Measurements from ENCODE around the gene NCAPH2. TPM values are rescaled to one million over a fixed set of nuclear protein-coding genes. Genes with fewer than 3 reads are reported as not detected.

NCAPH2 gene
- polyA plus RNA-seq (2011; rRNA removed) (10.4 and 13.2 TPM in 2 replicates), polyA minus RNA-seq (2011; rRNA and poly(A)+ RNA removed) (17.6 and 19.2 TPM in 2 replicates)

DNA sequence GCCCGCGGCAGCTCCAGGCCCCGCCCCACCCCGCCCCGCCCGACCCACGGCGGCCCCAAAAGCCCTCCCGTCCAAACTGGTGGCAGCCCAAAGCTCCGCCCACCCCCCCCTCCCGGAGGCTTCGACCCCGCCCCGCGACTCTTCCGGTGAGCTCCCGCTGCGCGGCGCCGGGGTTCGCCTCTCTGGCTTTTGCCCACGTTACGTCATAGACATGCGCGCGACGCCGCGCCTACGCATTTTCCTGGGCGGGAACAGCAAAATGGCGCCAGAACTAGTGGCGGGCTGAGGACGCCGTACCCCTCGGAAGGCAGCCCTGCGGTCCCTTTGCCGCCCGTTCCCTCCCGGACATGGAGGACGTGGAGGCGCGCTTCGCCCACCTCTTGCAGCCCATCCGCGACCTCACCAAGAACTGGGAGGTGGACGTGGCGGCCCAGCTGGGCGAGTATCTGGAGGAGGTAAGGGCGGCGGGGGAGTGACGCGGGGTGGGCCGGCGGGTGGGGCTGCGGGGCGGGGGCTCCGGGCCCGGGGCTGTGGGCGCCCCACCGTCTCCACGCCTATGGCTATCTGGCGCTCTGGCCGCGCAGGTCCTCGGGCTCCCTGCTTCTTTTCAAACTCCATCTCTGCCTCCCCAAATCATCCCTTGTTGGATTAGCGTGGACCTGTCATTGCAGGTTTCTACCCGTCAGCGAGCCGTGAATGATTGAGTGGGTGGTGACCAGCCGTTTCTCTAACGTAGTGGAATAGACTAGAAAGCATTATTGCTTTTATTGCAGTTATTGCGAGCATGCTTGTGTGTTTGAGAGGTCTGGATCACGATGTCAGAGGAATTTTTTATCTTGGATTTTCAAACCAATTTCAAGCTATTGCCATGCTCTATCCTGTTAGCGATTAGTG is at the start of gene NCAPH2:
NCAPH2 (plus strand) TSS at position 234 of the 894 bp plus-strand sequence; CDS start at position 348, 114 bp downstream.
- Histone ChIP-seq H3K27ac (ENCODE audit: low read depth, low read length) (peak within 1 kb of the TSS; percentile 68), H3K4me3 (ENCODE audit: low read depth, low read length) (peak within 1 kb of the TSS; percentile 99), H3K27me3 (ENCODE audit: control insufficient read depth, insufficient read depth, low read length) (no peaks in the 10 kb centered on the region), H3K9me3 (ENCODE audit: control insufficient read depth, insufficient read depth, low read length) (no peaks in the 10 kb centered on the region; the same call in 1 of the 2 replicates)
- CTCF ChIA-PET: interaction anchor here (0.7 to 4.2 kb wide), 5 partner anchors 10 to 112 kb away, joined by 4 to 28 read pairs (median 5); partner anchors contain the start of genes SCO2 and SYCE3
- TF ChIP-seq, protein P1, sequence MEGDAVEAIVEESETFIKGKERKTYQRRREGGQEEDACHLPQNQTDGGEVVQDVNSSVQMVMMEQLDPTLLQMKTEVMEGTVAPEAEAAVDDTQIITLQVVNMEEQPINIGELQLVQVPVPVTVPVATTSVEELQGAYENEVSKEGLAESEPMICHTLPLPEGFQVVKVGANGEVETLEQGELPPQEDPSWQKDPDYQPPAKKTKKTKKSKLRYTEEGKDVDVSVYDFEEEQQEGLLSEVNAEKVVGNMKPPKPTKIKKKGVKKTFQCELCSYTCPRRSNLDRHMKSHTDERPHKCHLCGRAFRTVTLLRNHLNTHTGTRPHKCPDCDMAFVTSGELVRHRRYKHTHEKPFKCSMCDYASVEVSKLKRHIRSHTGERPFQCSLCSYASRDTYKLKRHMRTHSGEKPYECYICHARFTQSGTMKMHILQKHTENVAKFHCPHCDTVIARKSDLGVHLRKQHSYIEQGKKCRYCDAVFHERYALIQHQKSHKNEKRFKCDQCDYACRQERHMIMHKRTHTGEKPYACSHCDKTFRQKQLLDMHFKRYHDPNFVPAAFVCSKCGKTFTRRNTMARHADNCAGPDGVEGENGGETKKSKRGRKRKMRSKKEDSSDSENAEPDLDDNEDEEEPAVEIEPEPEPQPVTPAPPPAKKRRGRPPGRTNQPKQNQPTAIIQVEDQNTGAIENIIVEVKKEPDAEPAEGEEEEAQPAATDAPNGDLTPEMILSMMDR (IDR thresholded peaks at IDR 0.05; ENCODE audit: low read depth, low read length): no peak
- peak; percentile 90 for DNase-seq (ENCODE audit: low read depth, low spot score)
- POLR2A ChIA-PET: interaction anchor here (0.5 to 1.9 kb wide), 7 partner anchors 10 to 74 kb away, joined by 3 to 29 read pairs (median 3); partner anchors contain the start of genes CHKB and SCO2

DNA sequence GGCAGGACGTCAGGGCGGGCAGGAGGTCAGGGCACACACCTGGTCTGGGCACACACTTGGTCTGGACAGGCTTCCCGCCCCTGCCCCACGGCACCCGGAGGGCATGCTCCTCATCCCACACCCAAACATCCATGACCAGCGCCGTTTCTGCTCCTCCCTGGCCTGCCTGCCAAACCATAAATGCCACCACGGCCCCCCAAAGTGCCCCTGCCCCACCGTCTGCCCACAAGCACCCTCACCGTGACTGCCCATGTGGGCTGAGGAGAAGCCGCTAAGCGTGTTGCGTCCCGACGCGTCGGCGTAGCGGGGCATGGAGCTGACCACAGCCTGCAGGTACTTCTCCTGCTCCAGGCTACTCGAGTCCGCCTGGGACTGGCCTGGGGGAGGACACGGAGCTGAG is 49.0 kb upstream of the NCAPH2 start:
- ChIA-PET CTCF (no interaction called here), POLR2A (no interaction called here)
- TF ChIP-seq, protein P1 (IDR thresholded peaks at IDR 0.05; ENCODE audit: low read depth, low read length): no peak
- no peak for DNase-seq (ENCODE audit: low read depth, low spot score)
- no peaks in the 10 kb centered on the region; the same call in 1 of the 2 replicates for H3K9me3 ChIP-seq (ENCODE audit: control insufficient read depth, insufficient read depth, low read length)
- H3K27ac ChIP-seq (ENCODE audit: low read depth, low read length): no peak overlapping the region
- no peaks in the 10 kb centered on the region for H3K27me3 ChIP-seq (ENCODE audit: control insufficient read depth, insufficient read depth, low read length)
- H3K4me3 ChIP-seq (ENCODE audit: low read depth, low read length): no peak overlapping the region

DNA sequence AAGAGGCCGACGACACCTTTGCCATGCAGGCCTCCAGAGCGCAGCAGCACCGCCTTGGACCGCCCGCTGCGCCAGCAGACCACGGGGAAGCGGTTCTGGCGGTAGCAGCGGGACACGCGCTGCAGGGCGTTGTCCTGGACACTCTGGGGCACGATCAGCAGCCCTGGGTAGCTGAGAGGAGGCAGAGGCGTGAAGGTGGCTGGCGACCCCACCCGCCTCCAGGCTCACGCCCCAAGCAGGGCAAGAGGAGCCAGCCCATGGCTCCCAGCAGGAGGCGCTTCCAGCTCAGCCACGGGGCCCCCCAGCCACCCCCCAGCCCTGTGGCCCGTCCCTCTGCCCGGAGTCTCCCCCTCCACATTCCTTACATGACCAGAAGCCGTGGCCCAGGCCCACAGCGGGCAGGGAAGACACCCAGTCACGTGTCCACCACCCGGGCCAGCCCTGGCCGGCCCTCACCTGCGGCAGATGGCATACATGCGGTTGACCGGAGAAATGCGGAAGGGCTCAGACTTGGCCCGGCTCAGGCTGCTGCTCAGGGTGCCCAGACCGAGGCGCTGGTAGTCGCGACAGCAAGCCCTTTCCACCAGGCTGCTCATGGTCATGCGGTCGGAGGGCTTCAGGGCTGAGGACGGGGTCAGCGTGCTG is 48.4 kb upstream of the NCAPH2 start:
- Histone ChIP-seq H3K4me3 (ENCODE audit: low read depth, low read length) (no peak overlapping the region), H3K27ac (ENCODE audit: low read depth, low read length) (no peak overlapping the region), H3K9me3 (ENCODE audit: control insufficient read depth, insufficient read depth, low read length) (no peaks in the 10 kb centered on the region; the same call in 1 of the 2 replicates), H3K27me3 (ENCODE audit: control insufficient read depth, insufficient read depth, low read length) (no peaks in the 10 kb centered on the region)
- POLR2A ChIA-PET: no interaction called here
- TF ChIP-seq, protein P1 (IDR thresholded peaks at IDR 0.05; ENCODE audit: low read depth, low read length): no peak
- CTCF ChIA-PET: no interaction called here
- no peak for DNase-seq (ENCODE audit: low read depth, low spot score)

DNA sequence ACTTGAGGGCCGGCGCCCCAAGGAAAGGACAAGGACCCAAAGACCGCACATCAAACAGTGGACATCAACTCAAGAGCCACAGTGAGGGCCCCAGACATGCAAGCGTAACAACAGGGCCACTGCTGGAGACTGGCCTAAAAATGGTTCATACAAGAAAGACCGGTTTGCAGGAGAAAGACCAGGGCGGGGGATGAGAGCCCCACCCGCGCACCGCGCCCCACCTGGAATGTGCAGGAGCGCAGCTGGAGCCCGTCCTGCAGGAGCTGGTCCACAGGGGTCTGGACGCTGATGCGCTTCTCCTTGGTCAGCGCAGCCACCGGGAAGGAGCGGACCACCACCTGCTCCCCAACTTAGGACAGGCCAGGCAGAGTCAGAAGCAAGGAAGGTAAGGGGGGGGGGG is 47.1 kb upstream of the NCAPH2 start:
- Histone ChIP-seq H3K9me3 (ENCODE audit: control insufficient read depth, insufficient read depth, low read length) (no peaks in the 10 kb centered on the region; the same call in 1 of the 2 replicates), H3K4me3 (ENCODE audit: low read depth, low read length) (no peak overlapping the region), H3K27ac (ENCODE audit: low read depth, low read length) (no peak overlapping the region), H3K27me3 (ENCODE audit: control insufficient read depth, insufficient read depth, low read length) (no peaks in the 10 kb centered on the region)
- TF ChIP-seq, protein P1 (IDR thresholded peaks at IDR 0.05; ENCODE audit: low read depth, low read length): no peak
- no peak for DNase-seq (ENCODE audit: low read depth, low spot score)
- ChIA-PET CTCF (no interaction called here), POLR2A (no interaction called here)
